Iris pigment epithelial cell (primary cell): ENCODE results near the gene SLC49A3.
"Not testable (repeated sequence)": the region's sequence is repeated elsewhere in the genome, so short reads cannot be mapped to it uniquely, and the experiment has no call there.

Source experiments
- DNase-seq: peaks from one replicate; pipeline ENCODE4 v3.0.0-alpha.2; 2011; ENCODE audit warnings: low read depth

Gene SLC49A3

DNA sequence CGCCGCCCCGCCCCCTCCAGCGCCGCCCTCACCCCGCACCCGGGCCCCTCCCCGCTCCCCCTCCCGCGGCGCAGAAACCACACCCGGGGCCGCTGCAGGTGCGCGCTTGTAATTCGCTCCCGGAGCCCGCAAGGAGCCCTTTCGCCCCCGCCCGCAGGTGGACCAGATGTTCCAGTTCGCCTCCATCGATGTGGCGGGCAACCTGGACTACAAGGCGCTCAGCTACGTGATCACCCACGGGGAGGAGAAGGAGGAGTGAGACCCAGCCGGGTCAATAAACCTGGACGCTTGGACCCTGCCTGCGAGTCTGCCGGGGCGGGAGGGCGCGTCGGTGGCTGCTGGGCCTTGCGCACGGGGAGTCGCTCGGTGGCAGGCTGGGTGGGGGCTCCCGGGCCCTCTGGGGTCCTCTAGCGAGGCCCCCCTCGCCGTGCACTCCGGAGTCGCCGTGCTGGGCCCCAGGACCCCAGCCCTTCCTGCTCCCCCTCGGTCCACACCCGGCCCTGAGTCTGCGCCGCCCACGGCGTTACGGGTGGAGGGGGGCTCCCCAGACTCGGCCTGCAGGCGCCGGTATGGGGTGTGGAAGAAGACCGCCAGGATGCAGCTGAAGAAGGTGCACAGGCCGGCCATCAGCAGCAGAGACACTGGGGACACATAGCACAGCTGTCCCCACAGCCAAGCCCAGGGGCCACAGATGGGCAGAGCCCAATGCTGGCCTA, 7.1 kb downstream of the SLC49A3 start:
- no peak for DNase-seq

DNA sequence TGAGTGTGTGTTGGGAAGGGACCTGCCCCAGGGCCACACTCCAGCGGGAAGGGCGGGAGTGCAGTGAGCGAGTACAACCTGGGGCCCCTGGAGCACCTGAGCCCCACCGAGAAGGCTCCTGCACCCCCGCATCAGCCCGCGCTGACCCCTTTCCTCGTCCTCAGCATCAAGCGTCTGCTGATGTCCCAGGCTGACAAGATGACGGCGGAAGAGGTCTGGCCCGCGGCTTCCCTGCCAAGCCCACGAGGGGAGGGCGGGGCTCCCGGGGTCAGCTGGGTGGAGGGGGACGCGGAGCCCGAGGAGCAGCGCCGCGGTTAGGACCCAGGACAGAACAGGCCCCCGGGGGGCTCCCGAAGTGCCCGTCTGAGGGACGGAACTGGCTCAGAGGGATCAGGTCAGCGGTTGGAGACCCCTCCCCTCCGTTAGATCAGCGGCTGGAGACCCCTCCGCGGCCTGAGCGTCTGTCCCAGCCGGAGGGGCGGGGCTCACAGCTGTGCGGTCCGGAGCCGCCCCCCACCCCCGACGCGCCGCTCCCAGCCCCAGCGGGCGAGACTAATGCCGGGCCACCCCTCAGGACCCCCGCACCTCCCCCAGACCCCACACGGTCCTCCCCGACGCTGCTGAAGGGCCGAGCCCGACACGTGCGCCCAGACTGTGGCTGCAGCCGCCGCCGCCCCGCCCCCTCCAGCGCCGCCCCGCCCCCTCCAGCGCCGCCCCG, 7.9 kb downstream of the SLC49A3 start:
- peak; percentile 40 for DNase-seq

DNA sequence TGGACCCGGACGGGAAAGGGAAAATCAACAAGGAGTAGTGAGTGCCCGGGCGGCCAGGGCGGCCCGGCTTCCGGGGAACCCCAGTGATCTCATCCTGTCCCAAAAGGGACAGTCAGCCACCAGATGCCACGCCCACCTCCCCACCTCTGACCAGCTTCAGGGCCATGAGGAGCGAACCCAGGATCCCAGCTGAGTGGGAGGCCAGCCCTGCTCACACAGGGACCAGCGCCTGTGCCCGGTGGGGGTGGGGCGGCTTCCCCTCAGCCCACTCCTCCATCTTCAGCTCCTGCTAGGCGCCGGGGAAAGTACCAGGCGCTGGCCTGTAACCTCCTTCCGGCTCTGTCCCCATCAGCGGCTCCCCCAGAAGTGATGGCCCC, 8.4 kb downstream of the SLC49A3 start:
- no peak for DNase-seq

DNA sequence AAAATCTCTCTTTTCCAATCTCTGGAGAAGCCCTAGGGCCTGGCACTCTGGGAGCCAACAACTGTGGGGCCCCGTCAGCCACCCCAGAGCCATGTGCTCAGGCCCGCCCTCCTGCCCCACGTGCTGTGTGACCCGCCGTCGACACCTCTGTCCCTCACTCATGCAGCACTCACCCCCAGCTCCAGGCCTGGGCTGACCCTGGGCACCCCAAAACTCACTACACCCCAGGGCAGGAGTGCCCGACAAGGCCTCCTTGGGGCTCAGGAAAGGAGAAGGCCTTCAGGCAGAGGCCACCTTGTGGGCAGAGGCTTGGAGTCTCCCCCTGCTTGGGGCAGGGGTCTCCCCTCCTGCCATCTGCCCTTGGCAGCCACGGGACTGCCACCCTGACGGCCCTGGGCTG, 8.9 kb downstream of the SLC49A3 start:
- no peak for DNase-seq

DNA sequence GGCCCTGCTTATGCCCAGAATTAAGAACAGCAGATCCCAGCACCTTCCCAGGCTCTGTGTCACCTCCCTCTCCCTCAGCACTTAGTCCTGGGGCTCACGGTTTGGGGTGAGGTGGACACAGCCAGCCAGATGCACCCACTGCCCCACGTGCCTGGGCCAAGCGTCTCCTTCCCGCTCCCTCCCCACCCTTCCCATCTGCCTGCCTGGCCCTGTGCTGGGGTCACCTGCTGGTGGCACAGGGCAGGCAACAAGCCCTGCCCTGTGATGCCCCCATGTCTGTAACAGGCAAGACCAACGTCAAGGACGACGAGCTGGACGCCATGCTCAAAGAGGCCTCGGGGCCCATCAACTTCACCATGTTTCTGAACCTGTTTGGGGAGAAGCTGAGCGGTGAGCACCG, 9.3 kb downstream of the SLC49A3 start:
- no peak for DNase-seq

DNA sequence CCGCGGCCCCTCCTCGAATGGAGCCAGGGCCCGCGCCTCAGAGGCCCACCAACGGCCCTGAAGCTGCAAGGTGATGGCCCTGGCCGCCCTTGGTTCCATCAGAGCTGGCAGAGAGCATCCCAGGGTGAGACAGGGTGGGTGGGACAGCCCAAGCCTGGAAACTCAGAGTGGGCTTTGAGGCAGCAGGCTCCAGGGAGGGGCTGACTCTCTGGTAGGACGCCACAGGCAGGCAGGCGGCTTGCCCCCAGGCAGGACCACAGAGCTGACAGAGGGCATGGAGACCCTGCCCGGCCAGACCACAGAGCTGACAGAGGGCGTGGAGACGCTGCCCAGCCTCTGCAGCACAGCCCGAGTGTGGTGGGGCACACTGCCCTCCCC, 9.9 kb downstream of the SLC49A3 start:
- no peak for DNase-seq

DNA sequence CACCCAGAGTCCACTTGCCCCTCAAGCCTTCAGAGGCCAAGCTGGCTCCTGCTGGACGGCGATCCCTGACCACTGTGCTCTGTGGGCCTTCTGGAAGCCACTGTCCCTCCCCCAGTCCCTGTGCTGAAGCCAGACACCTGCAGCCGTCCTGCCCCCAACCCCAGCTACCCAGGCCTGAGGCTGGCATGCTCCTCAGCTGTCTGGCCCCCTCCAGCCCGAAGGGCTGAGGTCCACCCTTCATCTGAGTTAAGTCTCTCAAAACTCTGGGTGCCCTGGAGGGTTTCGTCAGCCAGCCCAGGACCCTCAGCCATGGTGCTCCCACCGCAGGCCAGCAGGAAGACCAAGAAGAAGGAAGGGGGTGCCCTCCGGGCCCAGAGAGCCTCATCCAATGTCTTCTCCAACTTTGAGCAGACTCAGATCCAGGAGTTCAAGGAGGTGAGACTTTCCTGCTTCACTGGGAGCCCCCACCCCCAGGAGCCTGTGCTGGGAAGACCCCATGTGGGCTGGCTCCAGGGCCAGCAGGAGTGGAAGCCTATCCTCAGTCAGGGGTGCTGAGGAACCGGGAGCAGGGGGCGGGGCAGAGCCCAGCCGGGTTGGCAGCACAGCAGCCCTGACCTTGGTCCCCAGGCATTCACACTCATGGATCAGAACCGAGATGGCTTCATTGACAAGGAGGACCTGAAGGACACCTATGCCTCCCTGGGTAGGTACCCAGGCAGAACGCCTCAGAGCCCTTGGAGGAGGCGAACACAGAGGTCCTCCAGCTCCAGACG, 10.4 kb downstream of the SLC49A3 start:
- DNase-seq = no peak

DNA sequence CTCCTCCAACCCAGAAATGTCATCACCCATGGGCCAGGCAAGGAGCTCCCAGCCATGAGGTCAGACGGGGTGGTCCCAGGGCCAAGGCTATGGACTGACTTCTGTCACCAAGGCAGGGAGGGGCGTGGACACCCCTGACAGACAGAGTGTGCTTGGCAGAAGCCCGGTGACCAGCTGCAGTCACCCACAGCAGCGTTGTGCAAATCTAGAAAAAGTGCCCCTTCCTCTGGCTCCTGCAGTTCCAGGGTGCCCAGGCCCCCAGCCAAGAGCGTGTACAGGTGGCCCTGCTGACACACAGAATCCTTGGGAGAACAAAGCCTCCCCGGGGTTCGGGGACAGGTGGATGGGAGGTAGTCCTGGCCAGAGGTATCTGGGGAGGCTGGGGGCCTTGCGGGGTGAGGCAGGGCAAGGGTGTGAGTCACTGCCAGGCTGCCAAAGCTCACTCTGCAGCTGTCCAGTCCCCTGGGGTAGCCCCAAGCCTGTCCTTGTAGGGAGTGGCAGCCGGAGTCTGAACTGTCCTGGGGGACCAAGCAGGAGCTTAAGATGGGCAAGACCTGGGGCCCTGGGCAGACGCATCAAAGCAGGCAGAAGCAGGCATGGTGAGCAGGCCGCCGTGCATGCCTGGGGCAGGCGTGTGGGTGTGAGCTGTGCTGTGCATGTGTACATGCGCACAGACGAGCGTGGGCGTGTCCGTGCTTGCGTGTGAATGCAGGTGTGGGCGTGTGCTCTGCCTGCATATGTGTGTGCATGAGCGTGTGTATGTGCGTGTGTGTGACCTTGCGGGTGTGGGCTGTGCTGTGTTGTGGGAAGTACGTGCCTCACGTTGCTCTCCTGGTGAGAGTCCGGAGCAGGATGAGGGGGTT, 11.3 kb downstream of the SLC49A3 start:
- no peak for DNase-seq

DNA sequence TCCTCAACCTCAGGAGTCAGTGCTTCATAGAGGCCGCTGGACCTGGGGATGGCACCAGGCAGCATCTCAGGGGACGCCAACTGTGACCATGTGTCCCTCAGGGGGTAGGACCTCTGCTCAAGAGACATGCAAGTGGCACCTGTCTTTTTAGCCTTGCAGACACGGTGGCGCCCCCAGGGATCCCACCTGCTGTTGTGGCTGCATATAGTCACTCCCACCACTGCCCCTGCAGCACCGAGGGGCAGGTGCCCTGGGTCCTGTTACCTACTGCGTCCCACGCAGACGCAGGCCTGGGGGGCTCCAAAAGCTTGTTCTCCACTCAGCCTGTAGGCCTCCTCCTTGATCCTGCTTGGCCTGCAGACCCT, 12.1 kb downstream of the SLC49A3 start:
- DNase-seq = no peak

DNA sequence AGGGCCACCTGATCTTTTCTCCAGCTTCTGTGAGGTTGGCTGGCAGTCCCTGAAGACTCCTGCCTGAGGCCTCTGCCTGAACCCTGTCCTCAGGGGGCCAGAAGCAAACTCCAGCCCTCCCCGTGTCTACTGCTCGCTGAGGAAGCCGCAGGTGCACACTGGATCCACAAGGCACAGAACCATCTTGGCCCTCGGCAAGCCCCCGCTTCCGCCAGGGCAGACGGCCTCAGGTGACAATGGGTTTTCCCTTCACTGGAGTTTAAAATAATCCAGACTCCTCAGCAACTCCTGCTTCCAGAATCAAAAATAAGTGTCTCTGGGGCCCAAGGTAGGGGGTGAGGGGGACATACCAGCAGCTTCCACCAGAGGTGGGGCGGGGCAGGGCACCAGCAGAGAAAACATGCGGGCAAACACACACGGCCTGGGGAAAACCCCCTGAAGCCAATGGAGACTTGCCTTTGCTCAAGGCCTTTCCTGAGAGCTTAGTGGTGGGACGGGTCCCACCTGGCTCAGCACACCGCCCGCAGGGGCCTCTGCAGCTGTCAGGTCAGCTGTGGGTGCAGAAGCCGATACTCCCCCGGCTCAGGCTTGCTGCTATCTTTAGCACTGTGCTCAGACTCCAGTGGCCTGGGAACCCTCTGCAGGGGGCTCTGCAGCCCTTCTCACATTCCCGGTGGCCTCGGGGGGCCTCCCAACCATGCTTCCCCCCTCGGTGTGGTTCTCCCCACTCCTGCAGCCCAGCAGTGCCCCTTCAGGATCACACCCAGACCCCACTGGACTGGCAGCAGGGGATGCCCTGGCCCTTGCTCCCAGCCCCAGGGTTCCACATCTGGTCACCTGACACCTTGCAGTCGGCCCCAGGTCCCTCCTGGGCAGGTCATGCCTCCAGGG, 12.7 kb downstream of the SLC49A3 start:
- DNase-seq = no peak

DNA sequence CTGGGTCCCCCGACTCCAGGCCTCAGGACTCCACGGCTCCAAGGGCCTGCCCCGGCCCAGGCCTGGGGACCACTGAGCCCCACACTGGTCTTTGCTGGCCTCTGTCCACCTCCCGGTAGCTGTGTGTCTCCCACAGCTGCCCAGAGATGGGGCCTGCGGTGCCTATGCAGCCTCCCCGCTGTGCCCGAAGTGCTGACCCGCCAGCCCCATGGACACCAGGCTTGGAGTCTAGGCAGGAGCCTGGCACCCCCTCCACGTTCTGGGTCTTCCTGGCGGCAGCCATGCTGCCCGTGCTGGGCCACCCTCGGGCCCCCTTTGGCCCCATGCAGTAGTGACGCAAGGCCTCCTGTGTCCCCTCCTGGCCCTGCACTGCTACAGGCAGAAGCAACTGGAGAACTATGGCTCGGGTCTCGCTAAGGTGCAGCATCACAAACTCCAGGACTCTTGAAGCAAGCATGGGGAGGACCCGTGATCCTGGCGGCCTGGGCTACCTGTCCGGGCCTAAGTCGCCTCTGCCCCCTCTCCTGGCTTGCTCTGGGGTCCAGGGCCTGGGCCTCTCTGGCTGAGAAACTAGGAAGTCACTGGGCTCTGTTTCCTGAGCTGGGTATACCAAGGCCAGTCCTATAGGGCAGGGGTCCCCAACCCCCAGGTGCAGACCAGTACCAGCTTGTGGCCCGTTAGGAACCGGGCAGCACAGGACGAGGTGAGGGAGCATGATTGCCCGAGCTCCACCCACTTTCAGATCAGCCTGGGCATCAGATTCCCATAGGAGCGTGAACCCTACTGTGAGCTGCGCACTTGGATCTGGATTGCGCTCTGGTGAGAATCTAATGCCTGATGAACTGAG, 13.7 kb downstream of the SLC49A3 start:
- no peak for DNase-seq

DNA sequence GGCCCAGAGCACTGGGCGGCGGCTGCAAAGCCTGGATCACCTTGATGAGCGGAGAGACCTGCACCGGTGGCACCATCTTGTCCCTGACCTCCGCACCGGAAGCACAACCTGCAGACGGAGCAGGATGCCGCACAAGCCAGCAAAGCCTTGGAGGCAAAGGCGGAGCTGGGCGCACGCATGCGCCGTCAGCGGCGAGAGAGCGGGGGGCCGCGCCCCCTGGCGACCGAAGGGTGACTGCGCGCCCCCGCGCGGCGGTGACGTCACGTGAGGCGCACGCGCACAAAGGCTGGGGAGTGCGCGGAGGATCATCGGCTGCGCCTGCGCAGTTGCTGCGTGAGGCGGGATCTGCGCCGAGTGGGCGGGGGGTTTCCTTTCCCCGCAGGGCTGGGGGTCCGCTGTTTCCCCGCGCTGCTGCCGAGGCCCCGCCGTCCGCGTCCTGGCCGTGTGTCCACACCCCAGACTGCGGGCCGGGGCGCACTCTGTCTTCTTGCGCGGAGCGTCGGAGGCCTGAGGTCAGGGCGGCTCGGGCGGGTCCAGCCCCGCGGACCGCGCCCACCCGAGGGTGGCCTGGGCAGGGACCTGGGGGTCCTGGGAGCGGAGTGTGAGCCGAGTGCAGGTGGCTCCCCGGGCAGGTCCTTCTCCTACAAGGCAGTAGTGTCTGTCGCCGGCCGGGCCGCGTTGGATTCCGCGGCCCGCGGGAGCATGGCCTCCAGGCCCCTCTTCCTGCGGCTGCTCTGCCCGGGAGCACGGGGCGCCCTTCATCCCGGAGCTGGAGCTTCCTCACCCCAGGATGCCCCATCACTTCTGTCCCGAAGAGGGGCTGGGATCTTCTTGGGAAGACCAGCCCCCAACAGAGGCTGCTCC, 14.5 kb downstream of the SLC49A3 start, which contains the start of the genes ATP5ME and MYL5:
ATP5ME (minus strand) TSS at position 105 of the 864 bp plus-strand sequence; CDS start at position 76, 29 bp downstream.
MYL5 (plus strand) TSS at position 371 of the 864 bp plus-strand sequence. CDS start 3,485 bp downstream, outside the sequence.
- peak; percentile 92 for DNase-seq

DNA sequence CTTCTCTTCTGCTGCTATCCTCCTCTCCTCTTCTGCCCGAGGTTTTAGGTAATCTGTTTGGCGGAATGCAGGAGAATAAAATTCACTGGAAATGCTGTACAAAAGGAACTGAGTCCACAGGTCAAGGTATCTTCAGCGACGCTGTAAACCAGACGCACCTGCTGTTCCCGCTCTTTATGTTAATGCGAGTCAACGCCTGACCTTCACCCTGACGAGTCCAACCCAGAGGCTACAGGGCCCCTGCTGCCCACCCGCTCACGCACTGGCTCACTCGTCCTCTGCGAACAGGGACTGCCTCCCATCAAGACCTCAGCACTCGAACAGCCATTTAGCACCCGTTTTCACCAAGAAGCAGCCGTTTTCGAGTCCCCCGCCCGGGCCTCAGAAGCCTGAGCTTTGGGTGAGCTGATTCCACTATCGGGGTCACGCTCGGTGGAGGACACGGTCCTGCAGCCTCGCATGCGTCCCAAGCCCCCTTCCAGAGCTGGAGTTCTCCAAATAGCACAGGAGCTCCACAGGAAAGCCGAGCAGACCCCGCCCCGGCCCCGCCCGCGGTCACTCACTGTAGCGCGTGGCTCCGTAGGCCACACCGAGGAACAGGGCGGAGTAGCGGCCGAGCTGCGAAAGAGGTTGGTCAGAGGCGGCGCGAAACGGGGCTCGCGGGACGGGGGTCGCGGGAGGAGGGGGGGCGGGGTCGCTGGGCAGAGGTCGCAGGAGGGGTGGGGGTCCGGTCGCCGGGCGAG, 15.4 kb downstream of the SLC49A3 start:
- DNase-seq = no peak

DNA sequence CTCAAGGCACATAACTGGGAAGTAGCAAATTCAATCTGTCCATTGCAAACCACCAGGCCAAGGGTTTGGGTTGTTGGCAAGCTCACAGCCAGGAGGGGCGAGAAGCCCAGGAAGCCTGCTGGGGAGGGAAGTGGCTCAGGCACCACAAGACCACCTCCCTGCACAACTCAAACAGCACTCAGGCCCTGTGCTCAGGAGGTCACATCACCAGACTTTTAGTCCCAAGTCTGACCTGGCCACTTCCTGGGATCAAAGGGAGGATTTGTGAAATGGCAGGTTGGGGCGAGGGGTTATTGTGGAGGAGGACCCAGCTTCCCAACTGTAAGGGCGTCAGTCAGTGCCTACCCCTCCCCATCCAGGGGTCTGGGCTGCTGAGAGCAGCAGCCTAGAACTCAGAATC, 17.2 kb downstream of the SLC49A3 start:
- DNase-seq = no peak

DNA sequence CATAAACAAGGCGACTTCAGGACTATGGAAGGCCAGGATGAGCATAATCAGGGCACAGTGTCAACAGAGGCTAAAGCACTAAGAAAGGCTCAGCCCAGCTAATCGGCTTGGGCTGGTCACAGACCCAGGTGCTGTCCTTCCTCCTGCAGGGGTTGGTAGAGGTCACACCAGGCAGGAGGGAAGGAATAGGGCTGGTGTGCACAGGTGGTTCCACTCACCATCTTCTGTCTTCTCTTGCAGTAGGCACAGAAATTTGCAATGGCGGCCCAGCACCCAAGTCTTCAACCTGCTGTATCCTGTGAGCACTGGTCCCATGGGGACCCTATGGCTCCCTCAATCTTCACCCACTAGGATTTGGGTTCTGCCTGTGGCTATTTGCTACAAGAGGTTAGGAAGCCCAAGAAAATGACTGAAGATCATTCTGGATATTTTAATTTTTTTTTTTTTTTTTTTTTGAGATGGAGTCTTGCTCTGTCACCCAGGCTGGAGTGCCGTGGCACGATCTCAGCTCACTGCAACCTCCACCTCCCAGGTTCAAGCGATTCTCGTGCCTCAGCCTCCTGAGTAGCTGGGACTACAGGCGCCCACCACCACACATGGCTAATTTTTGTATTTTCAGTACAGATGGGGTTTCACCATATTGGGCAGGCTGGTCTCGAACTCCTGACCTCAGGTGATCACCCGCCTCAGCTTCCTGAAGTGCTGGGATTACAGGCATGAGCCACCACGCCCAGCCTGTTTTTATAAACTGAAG, 19.0 kb downstream of the SLC49A3 start:
- not testable (repeated sequence) for DNase-seq

DNA sequence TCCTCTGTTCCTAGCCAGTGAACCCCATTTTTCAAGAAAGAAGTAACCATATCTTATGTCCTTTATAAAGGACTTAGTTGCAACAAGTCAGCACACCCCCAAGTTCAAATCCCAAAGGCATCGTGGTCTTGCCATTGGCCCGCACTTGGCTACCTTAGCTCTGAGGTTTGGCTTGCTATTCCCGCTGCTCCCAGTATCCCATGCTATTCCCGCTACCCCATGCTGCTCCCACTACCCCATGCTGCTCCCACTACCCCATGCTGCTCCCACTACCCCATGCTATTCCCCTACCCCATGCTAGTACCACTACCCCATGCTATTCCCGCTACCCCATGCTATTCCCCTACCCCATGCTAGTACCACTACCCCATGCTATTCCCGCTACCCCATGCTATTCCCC, 20.7 kb downstream of the SLC49A3 start:
- not testable (repeated sequence) for DNase-seq

DNA sequence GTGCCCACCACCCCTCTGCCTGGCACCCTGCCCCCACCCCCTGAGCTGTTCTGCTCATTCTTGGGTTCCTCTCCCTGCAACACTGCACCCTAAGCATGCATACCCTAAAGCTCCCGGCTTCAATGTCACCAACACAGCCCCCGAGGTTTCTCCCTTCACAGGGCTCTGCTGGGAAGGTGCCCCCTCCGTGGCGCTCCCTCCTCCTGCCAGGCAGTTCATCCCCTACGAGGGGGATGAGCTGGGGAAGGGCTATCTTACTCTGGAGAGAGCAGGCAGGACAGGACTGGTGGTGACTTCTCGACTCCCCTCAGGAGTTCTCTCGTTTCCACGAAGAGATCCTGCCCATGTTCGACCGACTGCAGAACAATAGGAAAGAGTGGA, 21.4 kb downstream of the SLC49A3 start:
- DNase-seq = no peak
